ENCODE data around the gene PRELID1. TPM values are rescaled to one million over a fixed set of nuclear protein-coding genes. Genes with fewer than 3 reads are reported as not detected.

PRELID1 gene
- polyA plus RNA-seq, 1 donor = 271 TPM

GRCh38 chr5:177355868-177356168 lies 52.2 kb downstream of the PRELID1 start:
- H3K9me3 ChIP-seq (ENCODE audit: control insufficient read depth, low read depth, low read length) = no peaks in the 10 kb centered on the region
- H3K4me3 ChIP-seq (ENCODE audit: low read length) = no peak overlapping the region
- H3K27ac ChIP-seq (ENCODE audit: low read length) = no peak overlapping the region
- WGBS (ENCODE audit: insufficient coverage, low lambda C conversion rate) = no CpG with 5 or more reads among the region's 1 CpG
- H3K4me1 ChIP-seq (ENCODE audit: control insufficient read depth, insufficient read depth, low read length) = peaks cover 3% of the 10 kb centered on the region
- peaks cover 16% of the 10 kb centered on the region for H3K27me3 ChIP-seq (ENCODE audit: control insufficient read depth, insufficient read depth, low read length)
- no peaks in the 10 kb centered on the region for H3K36me3 ChIP-seq (ENCODE audit: control insufficient read depth, insufficient read depth, low read length)
- no peak for DNase-seq

Other genes starting within 250 kb of the PRELID1 start
- 97.0 TPM for gene FGFR4, start 216.9 kb upstream of the PRELID1 start, polyA plus RNA-seq
- 27.2 TPM for gene NSD1, start 170.0 kb upstream of the PRELID1 start, polyA plus RNA-seq
- 77.5 TPM for gene RAB24, start 80 bp upstream of the PRELID1 start, polyA plus RNA-seq
- gene MXD3, start 8.1 kb downstream of the PRELID1 start, polyA plus RNA-seq = 14.9 TPM
- gene LMAN2, start 47.9 kb downstream of the PRELID1 start, polyA plus RNA-seq = 161 TPM
- 20.0 TPM for gene RGS14, start 54.1 kb downstream of the PRELID1 start, polyA plus RNA-seq
- gene SLC34A1, start 80.6 kb downstream of the PRELID1 start, polyA plus RNA-seq = not detected
- not detected for gene PFN3, start 96.9 kb downstream of the PRELID1 start, polyA plus RNA-seq
- gene F12, start 105.8 kb downstream of the PRELID1 start, polyA plus RNA-seq = 1.0 TPM
- gene GRK6, start 122.9 kb downstream of the PRELID1 start, polyA plus RNA-seq = 16.6 TPM
- gene PRR7, start 143.0 kb downstream of the PRELID1 start, polyA plus RNA-seq = 1.7 TPM
- 49.5 TPM for gene DBN1, start 169.8 kb downstream of the PRELID1 start, polyA plus RNA-seq
- gene PDLIM7, start 193.8 kb downstream of the PRELID1 start, polyA plus RNA-seq = 118 TPM
- 4.7 TPM for gene DOK3, start 206.0 kb downstream of the PRELID1 start, polyA plus RNA-seq
- gene DDX41, start 213.2 kb downstream of the PRELID1 start, polyA plus RNA-seq = 94.2 TPM

Data from large intestine (tissue), 3 donors.